B cell (primary cell): ENCODE results near the gene WDR48.

Experiments used
- EZH2 ChIP-seq: IDR thresholded peaks from 2 replicates; pipeline ENCODE4 v1.6.1; 2012; ENCODE audit warnings: borderline replicate concordance, low read depth, mild to moderate bottlenecking, moderate library complexity, low read length; ENCODE audit not compliant: insufficient read depth, poor library complexity, severe bottlenecking
- TF ChIP-seq, protein P1 (sequence below): fragments of 200-600 bp; IDR thresholded peaks from one replicate; pipeline ENCODE4 v1.8.0; 2022; ENCODE audit warnings: antibody characterized with exemption, mild to moderate bottlenecking

DNA sequence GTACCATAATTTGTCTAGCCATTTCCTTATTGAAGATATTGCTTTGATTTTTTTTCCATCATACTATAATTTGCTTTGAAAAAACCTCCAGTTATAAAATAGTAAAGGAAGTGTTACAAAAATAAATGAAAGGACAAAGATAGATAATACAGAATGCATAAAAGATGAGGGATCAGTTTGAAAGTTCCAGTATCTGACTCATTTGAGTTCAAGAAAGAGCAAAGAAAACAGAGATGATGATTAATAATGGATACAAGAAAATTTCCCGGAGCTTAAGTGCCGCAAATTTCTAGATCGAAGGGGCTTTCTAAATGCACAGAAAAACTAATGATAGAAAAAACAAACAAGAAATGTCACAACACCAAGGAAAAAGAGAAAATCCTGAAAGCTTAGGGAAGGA is 4.3 kb downstream of the WDR48 start:
- TF ChIP-seq, protein P1, sequence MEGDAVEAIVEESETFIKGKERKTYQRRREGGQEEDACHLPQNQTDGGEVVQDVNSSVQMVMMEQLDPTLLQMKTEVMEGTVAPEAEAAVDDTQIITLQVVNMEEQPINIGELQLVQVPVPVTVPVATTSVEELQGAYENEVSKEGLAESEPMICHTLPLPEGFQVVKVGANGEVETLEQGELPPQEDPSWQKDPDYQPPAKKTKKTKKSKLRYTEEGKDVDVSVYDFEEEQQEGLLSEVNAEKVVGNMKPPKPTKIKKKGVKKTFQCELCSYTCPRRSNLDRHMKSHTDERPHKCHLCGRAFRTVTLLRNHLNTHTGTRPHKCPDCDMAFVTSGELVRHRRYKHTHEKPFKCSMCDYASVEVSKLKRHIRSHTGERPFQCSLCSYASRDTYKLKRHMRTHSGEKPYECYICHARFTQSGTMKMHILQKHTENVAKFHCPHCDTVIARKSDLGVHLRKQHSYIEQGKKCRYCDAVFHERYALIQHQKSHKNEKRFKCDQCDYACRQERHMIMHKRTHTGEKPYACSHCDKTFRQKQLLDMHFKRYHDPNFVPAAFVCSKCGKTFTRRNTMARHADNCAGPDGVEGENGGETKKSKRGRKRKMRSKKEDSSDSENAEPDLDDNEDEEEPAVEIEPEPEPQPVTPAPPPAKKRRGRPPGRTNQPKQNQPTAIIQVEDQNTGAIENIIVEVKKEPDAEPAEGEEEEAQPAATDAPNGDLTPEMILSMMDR, result no peak
- no peak for TF ChIP-seq EZH2
